Activated CD4-positive, alpha-beta T cell treated with anti-CD3 and anti-CD28 coated beads for 36 hours (primary cell): ENCODE results near the gene SLC22A4. TPM values are rescaled to one million over a fixed set of nuclear protein-coding genes. Genes with fewer than 3 reads are reported as not detected.

Experiments used
- ATAC-seq: fragments of 200-7000 bp; cut with Tn5 transposase; one replicate; pipeline ENCODE4 v1.10.0; 2021; ENCODE audit warnings: mild to moderate bottlenecking, moderate library complexity
- CTCF ChIA-PET: fragments of 350-600 bp; sonication (Branson Sonifier 250); formaldehyde crosslinking; loops from one replicate; lab custom pipeline; 2021; ENCODE audit warnings: antibody characterized with exemption; lab: Charles Lee
- POLR2A ChIA-PET: fragments of 350-600 bp; sonication (Branson Sonifier 250); formaldehyde crosslinking; loops from one replicate; lab custom pipeline; 2021; ENCODE audit warnings: antibody characterized with exemption, inconsistent platforms; lab: Charles Lee
- DNase-seq: peaks from one replicate; pipeline ENCODE4 v3.0.0-alpha.2; 2020
- H3K27ac Mint-ChIP-seq: one replicate; pipeline ENCODE4 v1.8.0; 2021; ENCODE audit warnings: mixed read lengths
- H3K27me3 Mint-ChIP-seq: one replicate; pipeline ENCODE4 v1.8.0; 2021; ENCODE audit warnings: mixed read lengths
- H3K36me3 Mint-ChIP-seq: one replicate; pipeline ENCODE4 v1.8.0; 2021; ENCODE audit warnings: low read depth, mixed read lengths
- H3K4me1 Mint-ChIP-seq: one replicate; pipeline ENCODE4 v1.8.0; 2021; ENCODE audit warnings: mixed read lengths
- H3K4me3 Mint-ChIP-seq: one replicate; pipeline ENCODE4 v1.8.0; 2021; ENCODE audit warnings: mild to moderate bottlenecking, moderate library complexity, mixed read lengths
- H3K9me3 Mint-ChIP-seq: one replicate; pipeline ENCODE4 v1.8.0; 2021; ENCODE audit warnings: low read depth, mixed read lengths
- intact Hi-C, 2 experiments: fragments of 100-400 bp; cut with DNase I in 1 of 2; cut with micrococcal nuclease in 1 of 2; formaldehyde crosslinking; loops; one replicate each; pipeline versions ENCODE4 v1.14.2 to v1.15.1; 2022 to 2024; cut with DNase I, micrococcal nuclease
- total RNA-seq, 2 experiments: library from RNA; stranded (reverse); gene quantifications; one replicate each; pipeline ENCODE4 v1.2.3, GENCODE V29; 2021

SLC22A4 gene
- total RNA-seq, 2 experiments from 2014 or later: 0.66 to 1.1 TPM

GRCh38 chr5:132372127-132372526, 77.9 kb downstream of the SLC22A4 start:
- Mint-ChIP-seq H3K27me3 (no peaks in the 10 kb centered on the region), H3K36me3 (peaks cover 2% of the 10 kb centered on the region), H3K4me3 (no peak overlapping the region), H3K27ac (no peak overlapping the region), H3K4me1 (peaks cover 24% of the 10 kb centered on the region), H3K9me3 (no peaks in the 10 kb centered on the region)
- intact Hi-C loops: no loop called here
- DNase-seq (no peak), ATAC-seq (no peak)
- ChIA-PET CTCF (interaction anchor here (1.3 to 2.9 kb wide), 4 partner anchors 14 to 134 kb away, joined by 3 to 14 read pairs (median 7); no protein-coding TSS in a partner anchor), POLR2A (no interaction called here)

- ChIA-PET CTCF (interaction anchor here (0.7 to 2.9 kb wide), 5 partner anchors 14 to 134 kb away, joined by 3 to 14 read pairs (median 5); no protein-coding TSS in a partner anchor), POLR2A (no interaction called here)
- no peak for ATAC-seq
- no peaks in the 10 kb centered on the region for H3K9me3 Mint-ChIP-seq
- H3K27me3 Mint-ChIP-seq: no peaks in the 10 kb centered on the region
- intact Hi-C loops: no loop called here
- peaks cover 24% of the 10 kb centered on the region for H3K4me1 Mint-ChIP-seq
- no peak for DNase-seq
- no peak overlapping the region for H3K27ac Mint-ChIP-seq
- H3K4me3 Mint-ChIP-seq: no peak overlapping the region
- peaks cover 2% of the 10 kb centered on the region for H3K36me3 Mint-ChIP-seq
These were observed 78.3 kb downstream of the SLC22A4 start for GRCh38 chr5:132372542-132372941.

DNA sequence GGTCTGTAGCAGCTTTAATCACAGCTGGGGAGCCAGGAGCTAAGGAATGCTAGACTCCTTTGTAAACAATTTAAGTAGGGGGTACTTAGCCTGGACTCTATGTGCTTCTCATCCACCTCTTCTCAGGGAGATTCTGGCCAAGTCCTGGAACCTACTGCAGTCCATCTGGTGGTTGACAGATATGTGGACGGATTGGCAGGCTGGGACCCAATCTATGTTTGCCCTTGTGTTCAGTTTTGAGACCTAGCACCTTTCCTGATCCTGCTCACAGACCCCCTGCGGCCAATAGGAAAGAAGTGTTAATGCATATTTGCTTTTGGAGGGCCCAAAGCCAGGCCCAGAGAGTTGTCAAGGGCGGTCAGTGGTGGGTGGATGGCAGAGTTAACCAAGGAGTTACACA, 81.8 kb downstream of the SLC22A4 start:
- DNase-seq: no peak
- ChIA-PET POLR2A (interaction anchor here (0.7 kb wide), 1 partner anchor 471 kb away, joined by 3 read pairs; no protein-coding TSS in a partner anchor), CTCF (interaction anchor here (0.8 to 1.9 kb wide), 3 partner anchors 10 to 91 kb away, joined by 3 to 8 read pairs (median 4); no protein-coding TSS in a partner anchor)
- Mint-ChIP-seq H3K27me3 (no peaks in the 10 kb centered on the region), H3K9me3 (no peaks in the 10 kb centered on the region), H3K4me3 (no peak overlapping the region), H3K36me3 (peaks cover 2% of the 10 kb centered on the region), H3K4me1 (peaks cover 16% of the 10 kb centered on the region), H3K27ac (no peak overlapping the region)
- ATAC-seq: no peak
- intact Hi-C loops: no loop called here

DNA sequence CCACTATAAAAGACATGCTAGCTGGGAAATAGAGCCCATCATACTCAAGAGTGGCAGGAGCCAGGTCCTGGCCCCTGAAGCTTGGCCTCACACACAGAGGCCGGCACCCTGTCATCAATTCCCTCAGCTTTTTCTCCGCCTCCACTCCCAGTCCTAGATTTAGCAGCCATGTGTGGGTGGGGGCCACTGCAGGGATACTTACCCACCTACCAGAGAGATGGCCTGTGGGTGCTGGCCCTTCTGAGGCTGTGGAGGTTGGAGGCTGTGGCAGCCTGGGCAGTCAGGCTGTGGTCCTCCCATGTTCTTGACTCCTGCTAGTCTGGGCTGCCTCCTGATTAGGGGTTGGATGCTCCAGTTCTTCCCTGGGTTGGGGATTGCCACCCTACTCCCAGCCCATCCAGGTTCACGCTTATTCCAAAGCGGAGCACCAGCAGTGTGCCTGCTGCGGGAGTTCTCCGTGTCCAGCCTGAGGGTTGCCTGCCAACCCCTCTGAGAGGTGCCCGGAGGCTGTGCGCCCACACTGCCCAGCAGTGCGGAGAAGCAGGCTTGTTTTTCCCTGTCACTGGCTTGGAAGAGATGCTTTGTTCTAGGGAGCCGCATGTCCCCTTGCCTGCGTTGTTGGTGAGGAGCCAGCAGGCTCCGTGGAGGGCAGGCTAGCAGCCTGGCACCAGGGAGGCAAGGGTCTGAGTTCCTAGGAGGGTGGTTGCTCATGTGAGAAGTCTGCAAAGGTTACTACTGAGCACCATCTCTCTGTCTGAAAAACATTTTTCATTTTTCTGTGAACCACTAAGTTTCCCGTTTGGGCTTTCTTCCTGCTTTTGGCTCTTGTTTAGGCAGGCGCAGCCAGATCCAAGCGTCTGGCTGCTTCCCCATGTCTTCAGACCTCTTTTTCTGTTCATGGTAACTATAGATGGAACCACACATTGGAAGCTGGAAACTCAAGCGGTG, 82.8 kb downstream of the SLC22A4 start:
- intact Hi-C loops: no loop called here
- CTCF ChIA-PET: interaction anchor here (1.9 to 19.4 kb wide), 3 partner anchors 9 to 139 kb away, joined by 4 to 308 read pairs (median 8); no protein-coding TSS in a partner anchor

GRCh38 chr5:132377738-132378137, 83.5 kb downstream of the SLC22A4 start:
- H3K27ac Mint-ChIP-seq: no peak overlapping the region
- DNase-seq: no peak
- H3K4me3 Mint-ChIP-seq: no peak overlapping the region
- peaks cover 2% of the 10 kb centered on the region for H3K4me1 Mint-ChIP-seq
- ATAC-seq: no peak
- H3K9me3 Mint-ChIP-seq: no peaks in the 10 kb centered on the region
- CTCF ChIA-PET: interaction anchor here (1.9 to 19.4 kb wide), 2 partner anchors 124 to 140 kb away, joined by 4 to 308 read pairs; no protein-coding TSS in a partner anchor
- H3K27me3 Mint-ChIP-seq: no peaks in the 10 kb centered on the region
- peaks cover 2% of the 10 kb centered on the region for H3K36me3 Mint-ChIP-seq
- POLR2A ChIA-PET: no interaction called here
- intact Hi-C loops: no loop called here

More for the DNA sequence above, 82.8 kb downstream of the SLC22A4 start:
- Mint-ChIP-seq H3K27me3 (no peaks in the 10 kb centered on the region), H3K36me3 (peaks cover 2% of the 10 kb centered on the region), H3K4me3 (no peak overlapping the region), H3K4me1 (peaks cover 7% of the 10 kb centered on the region), H3K9me3 (no peaks in the 10 kb centered on the region), H3K27ac (no peak overlapping the region)
- POLR2A ChIA-PET: no interaction called here
- DNase-seq: no peak
- ATAC-seq: no peak

- ChIA-PET CTCF (interaction anchor here (0.6 to 19.4 kb wide), 7 partner anchors 67 to 198 kb away, joined by 3 to 308 read pairs (median 3); no protein-coding TSS in a partner anchor), POLR2A (no interaction called here)
- no peaks in the 10 kb centered on the region for H3K9me3 Mint-ChIP-seq
- no peak for DNase-seq
- no peak overlapping the region for H3K4me3 Mint-ChIP-seq
- H3K27me3 Mint-ChIP-seq: no peaks in the 10 kb centered on the region
- no peak for ATAC-seq
- intact Hi-C loops: no loop called here
- no peak overlapping the region for H3K27ac Mint-ChIP-seq
- no peaks in the 10 kb centered on the region for H3K4me1 Mint-ChIP-seq
- H3K36me3 Mint-ChIP-seq: peaks cover 2% of the 10 kb centered on the region
These were observed 84.4 kb downstream of the SLC22A4 start for GRCh38 chr5:132378580-132378979.

GRCh38 chr5:132380047-132380446, 85.9 kb downstream of the SLC22A4 start:
- intact Hi-C loops: no loop called here
- POLR2A ChIA-PET: no interaction called here
- no peaks in the 10 kb centered on the region for H3K9me3 Mint-ChIP-seq
- peaks cover 1% of the 10 kb centered on the region for H3K4me1 Mint-ChIP-seq
- H3K4me3 Mint-ChIP-seq: no peak overlapping the region
- no peak overlapping the region for H3K27ac Mint-ChIP-seq
- no peak for DNase-seq
- CTCF ChIA-PET: interaction anchor here (0.7 to 19.4 kb wide), 3 partner anchors 12 to 182 kb away, joined by 3 to 308 read pairs (median 3); no protein-coding TSS in a partner anchor
- no peaks in the 10 kb centered on the region for H3K36me3 Mint-ChIP-seq
- no peaks in the 10 kb centered on the region for H3K27me3 Mint-ChIP-seq
- ATAC-seq: no peak

DNA sequence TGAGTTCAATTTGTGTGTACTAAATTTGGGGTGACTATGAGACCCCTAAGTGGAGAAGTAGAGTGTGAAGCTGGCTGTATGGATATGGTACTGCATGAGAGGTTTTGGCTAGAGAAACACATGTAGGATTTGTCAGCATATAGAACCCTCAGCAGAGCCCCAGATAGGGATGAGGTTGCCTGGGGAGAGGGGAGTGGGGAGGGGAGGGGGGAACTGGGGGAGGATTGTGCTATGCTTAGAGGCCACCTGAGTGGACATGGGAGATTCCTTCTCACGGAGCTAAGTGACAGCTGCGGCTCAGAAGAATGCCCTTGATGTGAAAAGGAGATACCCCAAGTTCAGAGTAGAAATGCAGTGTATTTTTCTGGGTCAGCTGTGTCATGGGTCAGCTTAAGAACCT, 86.5 kb downstream of the SLC22A4 start:
- intact Hi-C loops: no loop called here
- DNase-seq: no peak
- Mint-ChIP-seq H3K4me1 (peaks cover 8% of the 10 kb centered on the region), H3K27ac (no peak overlapping the region), H3K27me3 (no peaks in the 10 kb centered on the region), H3K4me3 (no peak overlapping the region), H3K9me3 (no peaks in the 10 kb centered on the region), H3K36me3 (no peaks in the 10 kb centered on the region)
- CTCF ChIA-PET: interaction anchor here (0.7 to 19.4 kb wide), 3 partner anchors 121 to 181 kb away, joined by 3 to 308 read pairs (median 3); no protein-coding TSS in a partner anchor
- no peak for ATAC-seq
- POLR2A ChIA-PET: no interaction called here

- ATAC-seq (no peak), DNase-seq (no peak)
- Mint-ChIP-seq H3K4me3 (no peak overlapping the region), H3K27me3 (no peaks in the 10 kb centered on the region), H3K4me1 (peaks cover 15% of the 10 kb centered on the region), H3K9me3 (no peaks in the 10 kb centered on the region), H3K36me3 (no peaks in the 10 kb centered on the region), H3K27ac (no peak overlapping the region)
- ChIA-PET POLR2A (no interaction called here), CTCF (interaction anchor here (1.0 to 19.4 kb wide), 2 partner anchors 121 to 128 kb away, joined by 3 to 308 read pairs; no protein-coding TSS in a partner anchor)
- intact Hi-C loops: no loop called here
These were observed 87.4 kb downstream of the SLC22A4 start for GRCh38 chr5:132381614-132382013.

GRCh38 chr5:132383261-132383660, 89.1 kb downstream of the SLC22A4 start:
- no peak overlapping the region for H3K27ac Mint-ChIP-seq
- CTCF ChIA-PET: interaction anchor here (0.9 to 19.4 kb wide), 2 partner anchors 14 to 119 kb away, joined by 3 to 308 read pairs; no protein-coding TSS in a partner anchor
- intact Hi-C loops: no loop called here
- DNase-seq (no peak), ATAC-seq (no peak)
- POLR2A ChIA-PET: interaction anchor here (1.0 kb wide), 1 partner anchor 98 kb away, joined by 3 read pairs; no protein-coding TSS in a partner anchor
- peaks cover 24% of the 10 kb centered on the region for H3K4me1 Mint-ChIP-seq
- no peaks in the 10 kb centered on the region for H3K27me3 Mint-ChIP-seq
- H3K36me3 Mint-ChIP-seq: no peaks in the 10 kb centered on the region
- no peak overlapping the region for H3K4me3 Mint-ChIP-seq
- H3K9me3 Mint-ChIP-seq: no peaks in the 10 kb centered on the region

- ChIA-PET CTCF (interaction anchor here (0.7 to 19.4 kb wide), 4 partner anchors 12 to 561 kb away, joined by 3 to 308 read pairs (median 3); partner anchors contain the start of gene LEAP2), POLR2A (no interaction called here)
- no peaks in the 10 kb centered on the region for H3K27me3 Mint-ChIP-seq
- H3K27ac Mint-ChIP-seq: no peak overlapping the region
- peaks cover 24% of the 10 kb centered on the region for H3K4me1 Mint-ChIP-seq
- H3K4me3 Mint-ChIP-seq: no peak overlapping the region
- no peak for ATAC-seq
- H3K36me3 Mint-ChIP-seq: no peaks in the 10 kb centered on the region
- no peak for DNase-seq
- no peaks in the 10 kb centered on the region for H3K9me3 Mint-ChIP-seq
- intact Hi-C loops: no loop called here
These were observed 89.8 kb downstream of the SLC22A4 start for GRCh38 chr5:132383984-132384383.
